K562 (cell line): ENCODE data around the gene HHATL. TPM values are rescaled to one million over a fixed set of nuclear protein-coding genes. Genes with fewer than 3 reads are reported as not detected.

Source experiments
- ATAC-seq: fragments of 200-7000 bp; cut with Tn5 transposase; 3 replicates; pipeline ENCODE4 v1.9.1; 2020; ENCODE audit warnings: moderate library complexity
- BruUV-seq: library from RNA; stranded (reverse); fragments of 400-500 nt; replicated peaks from 2 replicates; lab custom pipeline; 2021; lab: Mats Ljungman, UMichigan
- CTCF ChIA-PET: fragments of 300-600 bp; formaldehyde crosslinking; extraction: SDS; loops from one replicate; lab custom pipeline; 2021; ENCODE audit warnings: low intra/inter-chr PET ratio; lab: Yijun Ruan, JAX
- POLR2A ChIA-PET: fragments of 300-600, 350-650 bp; sonication (Branson Sonifier 250); formaldehyde crosslinking; extraction: SDS; loops from one replicate; lab custom pipeline; 2021; ENCODE audit warnings: antibody characterized with exemption, inconsistent platforms; lab: Yijun Ruan, JAX
- DNase-seq, 4 experiments: peaks; one replicate each; pipeline versions ENCODE4 v3.0.0 to v3.0.0-alpha.2; 2011 to 2018; ENCODE audit warnings: low spot score in 3 of 4, mixed read lengths in 3 of 4; ENCODE audit errors: extremely low read depth in 1 of 4
- FAIRE-seq: peaks from 2 replicates; lab custom pipeline; 2011; peaks lifted over from hg19 to GRCh38; lab: Jason Lieb, UNC
- H2AFZ ChIP-seq: 2 replicates; pipeline ENCODE4 v1.6.0; 2011; ENCODE audit warnings: low read depth, low read length, control low read depth, inconsistent platforms
- H3K27ac ChIP-seq: fragments of 200-600 bp; 3 replicates; pipeline ENCODE4 v1.8.0; 2011; ENCODE audit warnings: low read depth, mild to moderate bottlenecking, control low read depth, inconsistent platforms, low read length, moderate library complexity, mixed read lengths; ENCODE audit errors: extremely low read depth
- H3K27me3 ChIP-seq, 2 experiments: fragments of 300-600 bp in 1 of 2; 2 replicates in 1 of 2; 3 replicates in 1 of 2; pipeline versions ENCODE4 v1.6.0 to v1.8.0; 2011; ENCODE audit warnings: inconsistent platforms in 2 of 2, low read length in 2 of 2, mild to moderate bottlenecking in 1 of 2, mixed read lengths in 1 of 2, moderate library complexity in 1 of 2; ENCODE audit not compliant: control insufficient read depth in 2 of 2, insufficient read depth in 2 of 2
- H3K36me3 ChIP-seq: fragments of 300-600 bp; 3 replicates; pipeline ENCODE4 v1.8.0; 2011; ENCODE audit warnings: mild to moderate bottlenecking, low read length, inconsistent platforms; ENCODE audit not compliant: control insufficient read depth, insufficient read depth
- H3K4me1 ChIP-seq, 2 experiments: fragments of 200-600 bp in 1 of 2; replicated peaks in 1 of 2; 2 replicates in 1 of 2; 3 replicates in 1 of 2; pipeline versions ENCODE4 v1.5.1 to v1.8.0; 2011; ENCODE audit warnings: inconsistent platforms in 2 of 2, low read length in 2 of 2, mild to moderate bottlenecking in 1 of 2, mixed read lengths in 1 of 2, moderate library complexity in 1 of 2; ENCODE audit not compliant: control insufficient read depth in 2 of 2, insufficient read depth in 2 of 2
- H3K4me2 ChIP-seq: 2 replicates; pipeline ENCODE4 v1.6.1; 2011; ENCODE audit warnings: low read length, control low read depth, inconsistent platforms, mixed read lengths; ENCODE audit not compliant: insufficient read depth
- H3K4me3 ChIP-seq: fragments of 200-600 bp; sonication (generic), shearing (Covaris generic); 2 replicates; pipeline ENCODE4 v1.5.1; 2016; ENCODE audit warnings: control low read depth, inconsistent platforms
- H3K79me2 ChIP-seq: fragments of 200-600 bp; 3 replicates; pipeline ENCODE4 v1.8.0; 2011; ENCODE audit warnings: low read length, inconsistent platforms; ENCODE audit not compliant: control insufficient read depth, insufficient read depth
- H3K9ac ChIP-seq, 2 experiments: 2 replicates each; pipeline versions ENCODE4 v1.6.0 to v1.6.1; 2011; ENCODE audit warnings: low read depth in 2 of 2, low read length in 2 of 2, control low read depth in 1 of 2, inconsistent platforms in 1 of 2, mild to moderate bottlenecking in 1 of 2, mixed read lengths in 1 of 2; ENCODE audit not compliant: insufficient read depth in 1 of 2
- H3K9me1 ChIP-seq: one replicate; pipeline ENCODE4 v1.6.0; 2011; ENCODE audit warnings: inconsistent platforms, mild to moderate bottlenecking, low read length, moderate library complexity; ENCODE audit not compliant: control insufficient read depth, insufficient read depth
- H3K9me3 ChIP-seq: replicated peaks from 2 replicates; pipeline ENCODE4 v1.5.1; 2011; ENCODE audit warnings: low read depth, low read length, inconsistent platforms; ENCODE audit not compliant: control insufficient read depth, insufficient read depth
- H4K20me1 ChIP-seq: replicated peaks from 2 replicates; pipeline ENCODE4 v1.6.1; 2011; ENCODE audit warnings: low read length, inconsistent platforms, mixed read lengths; ENCODE audit not compliant: control insufficient read depth, insufficient read depth
- CAMTA2 ChIP-seq: fragments of 250-450 bp; sonication (Bioruptor Pico); conservative IDR thresholded peaks from 2 replicates; pipeline ENCODE4 v1.5.1; 2022
- CBX2 ChIP-seq: fragments of 200-600 bp; sonication (generic); IDR thresholded peaks from one replicate; pipeline ENCODE4 v1.6.1; 2012; ENCODE audit warnings: mild to moderate bottlenecking, low read length, inconsistent platforms; ENCODE audit not compliant: insufficient read depth, poor library complexity, severe bottlenecking
- CBX5 ChIP-seq: IDR thresholded peaks from 2 replicates; pipeline ENCODE4 v1.6.1; 2014; ENCODE audit warnings: low read depth, borderline replicate concordance
- CEBPG ChIP-seq, 3 experiments: fragments of 200-800 bp in 1 of 3; sonication (Bioruptor generic) in 1 of 3; sonication (generic) in 1 of 3; formaldehyde crosslinking in 1 of 3; IDR thresholded peaks in 2 of 3; conservative IDR thresholded peaks in 1 of 3; 2 replicates each; pipeline versions ENCODE4 v1.6.1 to v1.8.0; 2016 to 2022; ENCODE audit warnings: missing compliant biosample characterization in 2 of 3, missing genetic modification characterization in 2 of 3, mild to moderate bottlenecking in 1 of 3, missing genetic modification reagents in 1 of 3
- ESRRA ChIP-seq: fragments of 450-650 bp; IDR thresholded peaks from 2 replicates; pipeline ENCODE4 v1.6.1; 2014; ENCODE audit warnings: low read depth, mild to moderate bottlenecking, moderate library complexity, borderline replicate concordance
- FOXP4 ChIP-seq: sonication (generic); formaldehyde crosslinking; IDR thresholded peaks from 2 replicates; pipeline ENCODE4 v1.8.0; 2022; ENCODE audit warnings: mild to moderate bottlenecking, missing genetic modification reagents, borderline replicate concordance
- JUNB ChIP-seq: fragments of 450-650 bp; formaldehyde crosslinking; conservative IDR thresholded peaks from 2 replicates; pipeline ENCODE4 v1.4.0; 2020; ENCODE audit warnings: mild to moderate bottlenecking
- LEF1 ChIP-seq: fragments of 450-650 bp; IDR thresholded peaks from 2 replicates; pipeline ENCODE4 v1.6.1; 2016; ENCODE audit warnings: mild to moderate bottlenecking
- MAX ChIP-seq: sonication (generic); formaldehyde crosslinking; IDR thresholded peaks from 2 replicates; pipeline ENCODE4 v1.9.0; 2022; ENCODE audit warnings: mild to moderate bottlenecking, missing genetic modification reagents
- NCOA6 ChIP-seq: fragments of 450-650 bp; IDR thresholded peaks from 2 replicates; pipeline ENCODE4 v1.6.1; 2017; ENCODE audit warnings: mild to moderate bottlenecking
- NFYB ChIP-seq: IDR thresholded peaks from 2 replicates; pipeline ENCODE4 v1.6.1; 2011; ENCODE audit warnings: mild to moderate bottlenecking, moderate library complexity; ENCODE audit not compliant: insufficient read length; ENCODE audit errors: extremely low read depth
- ZNF232 ChIP-seq: sonication (generic); formaldehyde crosslinking; IDR thresholded peaks from 2 replicates; pipeline ENCODE4 v1.8.0; 2022; ENCODE audit warnings: mild to moderate bottlenecking, missing genetic modification reagents
- WGBS: fragments of 100-300 bp; shearing (Covaris generic); methylation state at CpG from one replicate; pipeline ENCODE4 v1.1.6; 2016; ENCODE audit warnings: low coverage, mixed read lengths; ENCODE audit not compliant: insufficient coverage; ENCODE audit errors: missing lambda C conversion rate; 5-methylcytosine and 5-hydroxymethylcytosine counted together
- in situ Hi-C: fragments of 300-500 bp; cut with MboI; formaldehyde crosslinking; loops from 4 replicates; pipeline ENCODE4 v1.15.0; 2018; ENCODE audit warnings: inconsistent platforms, mixed read lengths
- intact Hi-C: fragments of 100-400 bp; cut with micrococcal nuclease; formaldehyde crosslinking; loops from 2 replicates; pipeline ENCODE4 v1.14.2; 2022
- polyA plus RNA-seq, 8 experiments: library from polyadenylated mRNA; depleted of rRNA in 4 of 8; stranded (reverse) in 5 of 8; unstranded in 3 of 8; fragments of >200 nt; fragmentation: Nextera tagmentation in 2 of 8; fragmentation: Illumina TruSeq in 1 of 8; extraction: Ambion mirVana in 2 of 8; extraction: Trizol in 1 of 8; gene quantifications; 2 replicates each; pipeline versions ENCODE4 v1.2.1 to v1.2.3, GENCODE V29; 2011 to 2014; ENCODE audit warnings: inconsistent platforms in 1 of 8, missing spikeins in 1 of 8
- total RNA-seq, 7 experiments: library from RNA; depleted of rRNA in 6 of 7; stranded (reverse); fragments of >200 nt in 6 of 7; fragmentation: Illumina TruSeq in 2 of 7; extraction: Trizol in 2 of 7; gene quantifications; 2 replicates each; pipeline versions ENCODE4 v1.2.1 to v1.2.3, GENCODE V29; 2011 to 2021; ENCODE audit warnings: low replicate concordance in 1 of 7

Gene HHATL
- total and polyA plus RNA-seq, 9 of the 15 experiments (the other 6 are each of a cell fraction or from before 2014, with no cell fraction given) = not detected

GRCh38 chr3:42705058-42705767, 2.6 kb upstream of the HHATL start:
- POLR2A ChIA-PET = interaction anchor here (1.2 kb wide), 1 partner anchor 15 kb away, joined by 6 read pairs; no protein-coding TSS in a partner anchor
- 2% methylated on average over 7 of the region's 7 CpGs for WGBS
- no peak for FAIRE-seq

More at GRCh38 chr3:42705058-42705767, 2.6 kb upstream of the HHATL start:
- in situ Hi-C loops (no loop called here), intact Hi-C loops (no loop called here)
- BruUV-seq = no TSS peak
- Histone ChIP-seq H4K20me1 (peaks cover 15% of the 10 kb centered on the region; the same call in 1 of the 2 replicates), H3K27me3 (peaks cover 18 to 44% of the 10 kb centered on the region in 2 experiments; a peak in 4 of 5 replicates), H3K4me2 (no peak overlapping the region), H3K9me1 (peaks cover 5% of the 10 kb centered on the region), H3K4me1 (peaks cover 0 to 12% of the 10 kb centered on the region in 2 experiments; a peak in 1 of 5 replicates), H2AFZ (no peak overlapping the region), H3K4me3 (no peak overlapping the region), H3K9ac (no peak overlapping the region), H3K79me2 (no peaks in the 10 kb centered on the region)
- DNase-seq = no peak
- TF ChIP-seq CAMTA2 (no peak), NFYB (no peak), CBX5 (no peak), JUNB (CRISPR knock-in tag) (no peak), CEBPG (CRISPR knock-in tag; IDR thresholded peaks at IDR 0.05) (no peak), CEBPG (tag; conservative IDR thresholded peaks at IDR 0.05 in 1 of 2, IDR thresholded peaks at IDR 0.05 in 1 of 2) (no peak), LEF1 (no peak), ESRRA (no peak), CBX2 (no peak), NCOA6 (no peak), ZNF232 (no peak), FOXP4 (CRISPR knock-in tag) (no peak), MAX (CRISPR knock-in tag) (no peak)
- TF ChIP-seq, all 486 proteins: peak for 0
- ATAC-seq = no peak
- Histone ChIP-seq H3K27ac (no peak overlapping the region), H3K9me3 (no peaks in the 10 kb centered on the region), H3K36me3 (no peaks in the 10 kb centered on the region)
- CTCF ChIA-PET = no interaction called here
